Activated B cell treated with CpG ODN at 0.5 μM for 24 hours (primary cell): ENCODE results near the gene GRIN2C. TPM values are rescaled to one million over a fixed set of nuclear protein-coding genes. Genes with fewer than 3 reads are reported as not detected.

Source experiments
- ATAC-seq: fragments of 200-7000 bp; cut with Tn5 transposase; one replicate; pipeline ENCODE4 v1.10.0; 2021; ENCODE audit warnings: low read depth, mild to moderate bottlenecking, moderate library complexity
- CTCF ChIA-PET: fragments of 350-600 bp; sonication (Branson Sonifier 250); formaldehyde crosslinking; loops from one replicate; lab custom pipeline; 2021; ENCODE audit warnings: antibody characterized with exemption; lab: Charles Lee
- POLR2A ChIA-PET: fragments of 350-600 bp; sonication (Branson Sonifier 250); formaldehyde crosslinking; loops from one replicate; lab custom pipeline; 2021; ENCODE audit warnings: antibody characterized with exemption; lab: Charles Lee
- DNase-seq: peaks from one replicate; pipeline ENCODE4 v3.0.0; 2022
- H3K27ac Mint-ChIP-seq: one replicate; pipeline ENCODE4 v1.8.0; 2020; ENCODE audit warnings: mixed read lengths
- H3K27me3 Mint-ChIP-seq: one replicate; pipeline ENCODE4 v1.8.0; 2021; ENCODE audit warnings: mixed read lengths
- H3K36me3 Mint-ChIP-seq: one replicate; pipeline ENCODE4 v1.8.0; 2021; ENCODE audit warnings: low read depth, mixed read lengths
- H3K4me1 Mint-ChIP-seq: one replicate; pipeline ENCODE4 v1.8.0; 2021; ENCODE audit warnings: mixed read lengths
- H3K4me3 Mint-ChIP-seq: one replicate; pipeline ENCODE4 v1.8.0; 2020; ENCODE audit warnings: mild to moderate bottlenecking, mixed read lengths
- H3K9me3 Mint-ChIP-seq: one replicate; pipeline ENCODE4 v1.8.0; 2020; ENCODE audit warnings: mixed read lengths
- CTCF ChIP-seq: fragments of 200-600 bp; IDR thresholded peaks from one replicate; pipeline ENCODE4 v1.8.0; 2022; ENCODE audit warnings: antibody characterized with exemption, mild to moderate bottlenecking
- intact Hi-C: fragments of 100-400 bp; cut with micrococcal nuclease; formaldehyde crosslinking; loops from one replicate; pipeline ENCODE4 v1.15.1; 2024
- total RNA-seq: library from RNA; stranded (reverse); gene quantifications from 2 replicates; pipeline ENCODE4 v1.2.3, GENCODE V29; 2022

GRIN2C gene
- total RNA-seq, 1 donor from 2014 or later, result not detected

- POLR2A ChIA-PET, result interaction anchor here (1.3 kb wide), 1 partner anchor 32 kb away, joined by 5 read pairs; no protein-coding TSS in a partner anchor
- peaks cover 24% of the 10 kb centered on the region for H3K4me1 Mint-ChIP-seq
- H3K9me3 Mint-ChIP-seq, result no peaks in the 10 kb centered on the region
- CTCF ChIA-PET, result interaction anchor here (0.8 kb wide), 1 partner anchor 50 kb away, joined by 4 read pairs; no protein-coding TSS in a partner anchor
- ATAC-seq (peak; percentile 55), DNase-seq (no peak)
- no peak overlapping the region for H3K4me3 Mint-ChIP-seq
- H3K27me3 Mint-ChIP-seq, result peaks cover 17% of the 10 kb centered on the region
- intact Hi-C loops, result loop anchor here (2.0 kb wide), 1 partner anchor 20 kb away; no protein-coding TSS in a partner anchor
- H3K36me3 Mint-ChIP-seq, result peaks cover 8% of the 10 kb centered on the region
- TF ChIP-seq CTCF, result no peak
- H3K27ac Mint-ChIP-seq, result no peak overlapping the region
Observed at GRCh38 chr17:74840989-74841666, 18.6 kb downstream of the GRIN2C start.

GRCh38 chr17:74839990-74840852 is 19.5 kb downstream of the GRIN2C start:
- CTCF ChIA-PET, result interaction anchor here (0.8 kb wide), 1 partner anchor 49 kb away, joined by 4 read pairs; no protein-coding TSS in a partner anchor
- Mint-ChIP-seq H3K36me3 (peaks cover 13% of the 10 kb centered on the region), H3K4me1 (peaks cover 32% of the 10 kb centered on the region), H3K9me3 (no peaks in the 10 kb centered on the region), H3K4me3 (no peak overlapping the region), H3K27me3 (peaks cover 10% of the 10 kb centered on the region), H3K27ac (no peak overlapping the region)
- intact Hi-C loops, result loop anchor here (2.0 kb wide), 1 partner anchor 21 kb away; no protein-coding TSS in a partner anchor
- DNase-seq (no peak), ATAC-seq (no peak)
- no peak for TF ChIP-seq CTCF
- POLR2A ChIA-PET, result interaction anchor here (0.6 to 1.3 kb wide), 2 partner anchors 13 to 33 kb away, joined by 5 to 7 read pairs; no protein-coding TSS in a partner anchor

- Mint-ChIP-seq H3K9me3 (no peaks in the 10 kb centered on the region), H3K27me3 (no peaks in the 10 kb centered on the region), H3K4me3 (no peak overlapping the region), H3K27ac (no peak overlapping the region), H3K36me3 (peaks cover 13% of the 10 kb centered on the region), H3K4me1 (peaks cover 45% of the 10 kb centered on the region)
- intact Hi-C loops, result no loop called here
- DNase-seq (no peak), ATAC-seq (no peak)
- ChIA-PET CTCF (interaction anchor here (1.3 kb wide), 1 partner anchor 23 kb away, joined by 3 read pairs; no protein-coding TSS in a partner anchor), POLR2A (interaction anchor here (0.6 kb wide), 1 partner anchor 31 kb away, joined by 3 read pairs; no protein-coding TSS in a partner anchor)
- no peak for TF ChIP-seq CTCF
Observed at GRCh38 chr17:74838274-74838673, 21.4 kb downstream of the GRIN2C start.

- H3K9me3 Mint-ChIP-seq, result no peaks in the 10 kb centered on the region
- POLR2A ChIA-PET, result no interaction called here
- H3K27me3 Mint-ChIP-seq, result no peaks in the 10 kb centered on the region
- CTCF ChIA-PET, result no interaction called here
- no peak overlapping the region for H3K4me3 Mint-ChIP-seq
- TF ChIP-seq CTCF, result no peak
- no peak overlapping the region for H3K27ac Mint-ChIP-seq
- H3K4me1 Mint-ChIP-seq, result peaks cover 54% of the 10 kb centered on the region
- DNase-seq (no peak), ATAC-seq (no peak)
- intact Hi-C loops, result no loop called here
- peaks cover 13% of the 10 kb centered on the region for H3K36me3 Mint-ChIP-seq
Observed at GRCh38 chr17:74836691-74837467, 22.8 kb downstream of the GRIN2C start.
